Measurements from ENCODE around the gene WDR82. TPM values are rescaled to one million over a fixed set of nuclear protein-coding genes. Genes with fewer than 3 reads are reported as not detected.

WDR82 gene
- total and polyA plus RNA-seq, 12 donors = 23.8 to 84.0 (median 54.4) TPM

- 73 to 87% (median 76%) methylated on average over 6 to 9 of the region's 9 CpGs for WGBS, 4 donors
- H3K27me3 ChIP-seq = no peaks in the 10 kb centered on the region
- no peaks in the 10 kb centered on the region for H3K4me1 ChIP-seq (replicated peaks in 1 of 2)
- H3K9me3 ChIP-seq (replicated peaks in 1 of 3) = no peaks in the 10 kb centered on the region
- H3K36me3 ChIP-seq (replicated peaks in 1 of 2) = peaks cover 0 to 21% of the 10 kb centered on the region in 2 donors
- intact Hi-C loops (cut with DNase I) = no loop called here
- TF ChIP-seq CTCF (IDR thresholded peaks at IDR 0.05) (no peak), POLR2A (IDR thresholded peaks at IDR 0.05) (no peak)
- no peak for DNase-seq
- H3K27ac ChIP-seq = no peak within 1 kb of the TSS
- H3K4me3 ChIP-seq = no peak within 1 kb of the TSS
Observed at GRCh38 chr3:52225452-52226228, 52.8 kb downstream of the WDR82 start, which contains the start of gene TLR9. Gene TLR9, minus strand, starts transcription at chr3:52225645. Its CDS starts 116 bp downstream, at chr3:52225529.

- H3K27ac ChIP-seq = no peak overlapping the region
- DNase-seq = no peak
- no peaks in the 10 kb centered on the region for H3K4me1 ChIP-seq (replicated peaks in 1 of 2)
- H3K27me3 ChIP-seq = no peaks in the 10 kb centered on the region
- intact Hi-C loops (cut with DNase I) = loop anchor here (5.0 kb wide), 2 partner anchors 104 to 124 kb away; no protein-coding TSS in a partner anchor
- WGBS, 4 donors = 88 to 94% (median 93%) methylated on average over 15 to 32 of the region's 32 CpGs
- TF ChIP-seq POLR2A (IDR thresholded peaks at IDR 0.05) = no peak
- no peak for TF ChIP-seq CTCF (IDR thresholded peaks at IDR 0.05)
- peaks cover 0 to 2% of the 10 kb centered on the region in 2 donors for H3K36me3 ChIP-seq (replicated peaks in 1 of 2)
- no peak overlapping the region for H3K4me3 ChIP-seq
- no peaks in the 10 kb centered on the region for H3K9me3 ChIP-seq (replicated peaks in 1 of 3)
Observed at GRCh38 chr3:52223449-52224408, 54.7 kb downstream of the WDR82 start.

GRCh38 chr3:52222319-52223221, 55.9 kb downstream of the WDR82 start:
- DNase-seq = no peak
- Histone ChIP-seq H3K27me3 (no peaks in the 10 kb centered on the region), H3K4me3 (no peak overlapping the region), H3K36me3 (replicated peaks in 1 of 2) (no peaks in the 10 kb centered on the region), H3K4me1 (replicated peaks in 1 of 2) (peaks cover 0 to 6% of the 10 kb centered on the region in 2 donors), H3K9me3 (replicated peaks in 1 of 3) (no peaks in the 10 kb centered on the region), H3K27ac (no peak overlapping the region)
- WGBS, 4 donors = 89 to 92% (median 90%) methylated on average over 37 to 41 of the region's 41 CpGs
- intact Hi-C loops (cut with DNase I) = loop anchor here (5.0 kb wide), 2 partner anchors 105 to 125 kb away; no protein-coding TSS in a partner anchor
- TF ChIP-seq CTCF (IDR thresholded peaks at IDR 0.05) = no peak
- no peak for TF ChIP-seq POLR2A (IDR thresholded peaks at IDR 0.05)

Data from adrenal gland (tissue), 12 donors.